Hypothalamus (tissue), 51 donors: ENCODE results near the gene MRRF.
A peak's percentile ranks its signal among the peaks of the same experiment; 100 is the strongest.

Experiments
- DNase-seq, 51 donors: peaks; one replicate each; lab custom pipeline; 2025; lab: John Stamatoyannopoulos, UW

Gene MRRF

GRCh38 chr9:122227575-122227900, 37.1 kb upstream of the MRRF start:
- no peak for DNase-seq

- no peak for DNase-seq
These were observed 36.5 kb upstream of the MRRF start for GRCh38 chr9:122228191-122228567.

- no peak for DNase-seq
These were observed 35.9 kb upstream of the MRRF start, which contains the start of gene LHX6 for GRCh38 chr9:122228568-122229484. LHX6 (minus strand) TSS chr9:122228957; CDS start chr9:122228740, 217 bp downstream.

- DNase-seq: no peak
These were observed 35.2 kb upstream of the MRRF start for GRCh38 chr9:122229485-122229837.

GRCh38 chr9:122232796-122233306, 31.8 kb upstream of the MRRF start:
- no peak for DNase-seq

DNA sequence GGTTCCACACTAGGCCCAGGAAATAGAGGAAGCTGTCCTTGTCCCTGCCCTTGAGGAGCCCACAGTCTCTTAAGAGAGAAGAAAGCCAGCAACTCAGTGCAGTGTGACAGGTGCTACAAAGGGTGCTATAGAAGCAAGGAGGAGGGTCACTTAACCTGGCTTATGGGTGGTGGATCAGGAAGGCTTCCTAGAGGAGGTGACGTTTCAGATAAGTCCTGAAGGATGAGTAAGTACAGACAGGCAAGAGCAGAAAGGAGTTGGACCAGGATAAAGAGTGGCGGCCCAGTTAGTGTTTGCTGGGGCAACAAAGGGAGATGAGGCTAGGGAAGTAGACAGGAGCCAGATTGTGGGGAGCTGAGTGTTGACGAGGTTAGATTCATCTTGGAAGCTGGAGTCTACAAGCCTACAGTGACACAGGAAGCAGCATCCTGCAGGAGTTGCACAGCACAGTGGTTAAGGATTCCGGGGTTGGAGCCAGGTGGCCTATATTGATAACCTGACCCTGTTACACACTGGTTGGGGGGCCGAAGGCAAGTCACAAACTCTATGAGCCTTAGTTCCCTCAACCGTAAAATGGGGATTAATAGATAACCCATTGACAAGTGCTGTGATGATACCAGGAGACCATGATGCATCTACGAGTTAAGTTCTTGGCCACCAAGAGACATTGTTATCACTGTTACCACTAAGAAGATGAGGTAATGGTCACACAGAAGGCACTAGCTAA, 30.5 kb upstream of the MRRF start:
- DNase-seq: no peak

- DNase-seq: peak in 1 of 51 donors; percentile 45
These were observed 28.0 kb upstream of the MRRF start for GRCh38 chr9:122236681-122237080.

DNA sequence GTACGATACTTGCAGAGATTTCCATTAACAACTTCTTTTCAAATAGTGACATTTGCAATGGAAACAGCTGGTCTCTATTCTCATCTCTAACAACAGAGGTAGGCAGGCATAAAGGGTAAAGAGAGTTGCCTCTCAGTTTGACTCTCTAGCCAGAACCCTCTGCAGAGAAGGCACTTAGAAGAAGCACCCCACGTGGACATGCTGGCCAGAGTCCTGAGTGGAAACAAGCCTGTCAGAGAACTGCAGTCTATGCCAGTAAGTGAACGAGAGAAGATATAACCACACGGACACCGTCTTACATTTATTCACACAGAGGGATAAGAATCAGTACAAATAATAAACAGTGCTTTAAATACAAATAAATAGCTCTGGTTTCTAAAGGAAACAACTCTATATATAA, 25.0 kb upstream of the MRRF start:
- peak in 9 of 51 donors; percentile 4 to 31 (median 13) for DNase-seq

DNA sequence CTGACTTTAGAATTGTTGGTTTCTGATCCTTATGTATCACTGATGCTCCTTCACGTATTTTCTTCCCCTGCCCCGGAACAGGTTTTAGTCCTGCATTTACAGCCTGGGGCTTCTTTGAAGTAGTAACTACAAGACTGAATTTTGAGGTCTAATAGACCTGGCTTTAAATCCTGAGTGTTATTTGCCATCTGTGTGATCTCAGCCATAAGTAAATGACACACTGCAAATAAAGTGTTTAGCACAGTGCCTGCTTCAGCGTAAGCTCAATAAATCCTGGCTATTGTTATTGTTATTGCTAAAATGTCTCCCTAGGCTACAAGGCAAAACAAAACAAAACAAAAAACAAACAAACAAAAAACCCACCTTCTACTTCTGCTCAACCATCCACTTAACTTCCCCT, 20.3 kb upstream of the MRRF start:
- no peak for DNase-seq

DNA sequence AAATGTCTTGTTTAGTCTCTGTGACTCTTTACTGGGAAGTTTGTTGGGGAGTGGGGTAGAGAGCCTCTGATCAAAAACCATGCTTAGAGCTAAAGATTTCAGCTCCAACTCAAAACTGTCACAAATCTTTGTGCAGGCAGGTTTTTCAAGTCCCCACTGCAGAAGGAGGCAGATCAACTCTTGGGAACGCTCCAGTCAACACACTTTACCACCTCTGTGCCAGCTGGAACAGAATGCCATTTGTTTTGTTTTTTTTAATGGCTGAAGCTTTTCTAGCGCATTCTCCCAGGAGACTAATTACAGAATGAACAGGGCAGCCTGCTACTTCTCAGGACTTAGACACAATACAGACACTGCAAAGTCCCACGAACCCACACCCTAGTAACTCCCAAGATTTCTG, 18.0 kb upstream of the MRRF start:
- DNase-seq: no peak

GRCh38 chr9:122248448-122248865, 16.2 kb upstream of the MRRF start:
- no peak for DNase-seq

GRCh38 chr9:122251351-122251750, 13.3 kb upstream of the MRRF start:
- peak in 1 of 51 donors; percentile 10 for DNase-seq

DNA sequence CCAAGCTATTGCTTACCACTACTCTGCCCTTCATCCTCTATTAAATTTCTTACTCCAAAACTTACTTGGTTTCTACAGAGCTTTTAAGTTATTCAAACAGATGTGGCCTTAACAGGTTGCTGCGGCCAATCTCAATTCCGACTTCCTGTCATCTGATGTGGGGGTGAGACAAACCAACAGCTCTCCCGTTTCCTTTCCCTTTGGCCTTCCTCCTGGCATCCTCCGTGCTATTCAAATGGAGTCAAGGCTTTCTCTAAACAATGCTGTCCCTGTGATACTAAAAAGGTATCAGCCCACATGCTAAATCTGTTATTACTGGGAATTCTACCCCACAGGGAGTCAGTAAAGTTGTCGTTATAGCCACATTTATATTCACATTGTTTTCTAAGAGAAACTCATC, 11.9 kb upstream of the MRRF start:
- DNase-seq: no peak

DNA sequence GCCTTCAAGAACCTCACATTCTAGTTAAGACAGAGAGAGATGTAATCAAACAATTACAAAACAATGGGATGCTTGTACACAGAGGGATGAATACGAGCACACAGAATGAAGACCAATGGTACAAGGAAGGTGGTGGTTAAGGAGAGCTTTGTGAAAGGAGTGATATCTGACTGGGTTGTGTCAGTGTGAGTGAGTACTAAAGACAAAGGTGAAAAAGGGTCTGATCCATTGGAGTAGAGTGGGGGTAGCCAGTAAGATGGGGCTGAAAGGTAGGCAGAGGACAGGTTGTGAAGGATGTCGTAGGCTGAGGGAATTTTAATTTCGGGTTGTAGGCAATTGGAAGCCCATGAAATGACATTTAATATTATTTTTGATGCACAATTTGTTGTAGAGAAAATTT, 9.9 kb upstream of the MRRF start:
- no peak for DNase-seq

DNA sequence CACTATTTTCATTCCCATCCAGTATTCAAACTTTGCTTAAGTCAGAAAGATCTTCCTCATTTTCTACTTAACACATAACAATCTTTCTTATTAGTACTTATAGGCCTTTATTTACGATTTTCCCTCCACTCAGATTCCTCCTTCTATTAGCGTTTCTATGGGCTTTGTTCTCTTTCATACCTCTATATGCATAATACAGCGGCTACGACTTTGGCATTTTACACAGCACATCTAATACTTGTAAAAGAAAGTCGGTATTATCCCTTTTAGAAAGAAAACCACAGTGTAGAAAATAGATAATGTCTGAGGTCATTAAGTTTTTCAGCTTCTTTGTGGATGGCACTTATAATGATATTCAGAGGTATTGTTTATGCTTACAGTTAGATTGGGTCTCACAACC, 8.5 kb upstream of the MRRF start:
- DNase-seq: no peak

DNA sequence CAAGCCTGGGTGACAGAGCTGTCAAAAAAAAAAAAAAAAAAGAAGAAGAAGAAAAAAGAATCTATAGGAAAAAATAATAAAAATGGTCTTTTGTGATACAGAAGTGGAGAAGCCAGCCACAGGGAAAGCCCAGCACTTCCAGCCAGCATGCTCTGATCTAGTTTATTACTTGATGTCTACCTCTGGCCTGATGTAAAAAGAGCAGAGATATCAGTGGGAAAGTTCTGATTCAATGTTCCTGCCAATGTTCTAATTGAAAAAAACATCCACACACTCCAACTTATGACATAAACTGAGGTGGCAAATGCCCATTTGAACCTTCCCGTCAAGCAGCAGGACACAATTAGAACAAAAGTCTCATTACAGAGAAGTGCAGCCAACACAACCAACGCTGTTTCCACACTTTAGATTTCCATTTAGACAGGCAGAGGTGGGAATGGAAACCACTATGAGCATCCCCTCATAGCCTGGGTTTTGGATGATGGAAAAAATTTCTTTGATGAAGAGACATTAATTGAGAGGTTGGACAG, 5.7 kb upstream of the MRRF start:
- no peak for DNase-seq

DNA sequence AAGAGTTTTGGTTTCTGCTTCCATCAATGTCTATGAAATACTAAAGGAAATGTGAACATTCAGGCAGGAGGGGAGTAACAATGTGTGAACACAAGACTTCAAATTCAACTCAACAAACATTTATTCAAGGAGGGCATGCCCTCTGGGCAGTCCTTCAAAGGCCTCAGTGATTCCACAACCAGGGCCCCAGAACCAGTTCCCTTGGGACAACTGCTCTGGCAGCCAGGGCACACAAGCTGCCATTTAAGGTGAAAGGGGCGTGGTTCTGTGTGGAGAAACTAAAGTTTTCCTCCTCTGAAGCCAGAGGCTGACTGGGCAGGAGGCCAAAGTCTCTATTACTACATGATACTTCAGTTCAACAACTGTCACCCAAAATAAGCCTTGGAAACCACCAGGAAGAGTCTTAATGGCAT, 3.2 kb upstream of the MRRF start:
- peak in 2 of 51 donors; percentile 5 to 8 for DNase-seq

GRCh38 chr9:122262073-122262472, 2.6 kb upstream of the MRRF start:
- no peak for DNase-seq

GRCh38 chr9:122263699-122264349, 858 bp upstream of the MRRF start:
- no peak for DNase-seq

DNA sequence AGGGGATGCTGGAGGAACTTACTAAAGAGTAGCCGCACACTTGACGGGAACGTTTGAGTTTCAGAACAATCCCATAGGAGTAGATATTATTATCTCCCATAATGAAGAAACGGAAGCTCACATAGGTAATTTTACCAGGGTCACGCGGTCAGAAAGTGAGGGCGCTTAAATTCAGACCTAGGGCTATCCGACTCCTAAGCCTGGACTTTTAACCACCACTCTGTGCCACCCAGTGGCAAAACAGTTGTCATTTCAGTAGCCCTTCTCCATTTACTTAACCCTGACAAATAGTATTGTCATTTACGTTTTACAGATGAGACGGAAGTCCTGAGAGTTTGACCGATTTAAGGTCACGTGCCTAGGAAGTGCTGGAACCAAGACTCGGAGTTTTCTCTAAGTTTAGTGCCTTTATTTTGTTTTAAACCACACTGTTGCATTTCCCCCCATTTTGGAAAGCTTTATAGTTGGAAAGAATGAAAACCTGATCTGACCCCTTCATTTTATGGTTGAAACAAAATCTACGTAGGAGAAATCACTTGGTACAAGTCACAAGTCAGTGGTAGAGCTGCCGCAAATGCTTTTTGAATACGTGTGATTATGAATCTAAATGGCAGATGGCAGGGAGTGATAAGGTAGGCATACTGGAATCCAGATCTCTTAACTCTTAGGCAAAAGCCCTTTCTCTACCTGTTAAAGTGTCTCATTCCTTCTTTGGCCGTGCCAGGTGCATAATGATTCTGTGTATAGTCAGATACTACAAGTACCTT, 650 bp downstream of the MRRF start:
- DNase-seq: peak in 1 of 51 donors; percentile 36
